ENCODE data around the gene ACOT8. TPM values are rescaled to one million over a fixed set of nuclear protein-coding genes. Genes with fewer than 3 reads are reported as not detected.

ACOT8 gene
- total and polyA plus RNA-seq, 2 of the 8 experiments (the other 6 are each of a cell fraction or from before 2014, with no cell fraction given): 37.6 to 88.8 TPM

DNA sequence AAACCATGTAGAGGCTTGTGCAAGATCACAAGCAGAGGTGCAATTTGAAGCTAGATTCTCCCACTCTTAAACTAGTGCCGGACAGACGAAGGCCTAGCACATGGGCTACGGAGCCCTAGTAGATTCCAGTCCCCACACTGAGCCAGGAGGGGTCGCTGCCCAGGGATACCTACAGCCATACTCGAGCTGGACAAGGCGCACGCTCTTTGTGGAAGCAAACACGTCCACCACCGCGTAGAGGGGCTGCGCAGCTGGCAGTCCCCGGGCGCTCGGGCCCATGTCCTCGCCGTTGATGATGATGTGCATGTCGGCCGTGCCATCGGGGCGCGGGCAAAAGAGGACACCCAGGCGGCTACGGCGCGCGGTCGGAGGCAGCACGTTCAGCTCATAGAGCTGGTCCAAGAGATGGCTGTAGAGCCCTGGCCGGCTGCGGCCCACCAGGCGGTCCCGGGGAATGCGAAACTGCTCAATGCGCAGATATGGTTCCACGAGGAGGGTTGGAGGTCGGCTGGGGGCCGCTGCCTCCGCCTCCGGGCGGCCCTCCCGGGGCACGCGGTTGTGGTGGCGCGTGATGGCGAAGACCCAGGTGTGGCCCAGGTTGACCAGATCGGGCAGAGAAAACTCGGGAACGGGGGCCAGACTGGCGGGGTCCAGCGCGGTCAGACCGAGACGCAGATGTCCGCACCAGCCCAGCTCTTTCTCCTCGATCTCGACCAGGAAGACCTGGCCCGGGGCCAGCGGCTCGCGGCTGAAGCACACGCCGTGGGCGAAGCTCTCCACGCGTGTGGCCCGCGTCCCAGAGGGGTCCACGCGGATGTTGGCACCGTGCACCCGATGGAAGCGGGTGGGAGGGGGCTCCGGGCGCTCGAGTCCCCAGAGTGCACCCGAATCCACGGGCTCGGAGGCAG is 33.1 kb upstream of the ACOT8 start (continued):
- TF ChIP-seq TEAD4 (IDR thresholded peaks at IDR 0.05; ENCODE audit: low read depth, low read length) (peak; percentile 67; the same call in 1 of the 2 replicates), POLR2AphosphoS5 (IDR thresholded peaks at IDR 0.05; ENCODE audit: low read depth, low read length) (peak; percentile 90), RAD21 (IDR thresholded peaks at IDR 0.05 in 1 of 2, conservative IDR thresholded peaks at IDR 0.05 in 1 of 2; ENCODE audit: low read depth in 2 of 2, low read length in 2 of 2) (peak; percentile 29 to 63), CEBPB (IDR thresholded peaks at IDR 0.05; ENCODE audit: low read depth, low read length) (no peak), MAFK (IDR thresholded peaks at IDR 0.05; ENCODE audit: low read depth, low read length) (no peak), SAP30 (IDR thresholded peaks at IDR 0.05; ENCODE audit: insufficient read depth, insufficient replicate concordance, low read length) (no peak), RNF2 (IDR thresholded peaks at IDR 0.05; ENCODE audit: borderline replicate concordance, low read depth, low read length, missing control alignments, poor library complexity, severe bottlenecking) (no peak), NANOG (IDR thresholded peaks at IDR 0.05; ENCODE audit: insufficient read depth, low read depth, low read length, poor library complexity, severe bottlenecking) (no peak), YY1 (IDR thresholded peaks at IDR 0.05; ENCODE audit: low read depth, low read length) (no peak; the same call in 1 of the 2 replicates), RBBP5 (IDR thresholded peaks at IDR 0.05; ENCODE audit: borderline replicate concordance, low read depth, low read length) (no peak), TAF7 (optimal IDR thresholded peaks at IDR 0.05; ENCODE audit: borderline replicate concordance, low read depth, low read length) (no peak), JUND (IDR thresholded peaks at IDR 0.05; ENCODE audit: low read length) (no peak), HDAC6 (IDR thresholded peaks at IDR 0.05; ENCODE audit: low read depth, low read length) (no peak), EP300 (IDR thresholded peaks at IDR 0.05; ENCODE audit: borderline replicate concordance in 1 of 2, low read depth in 2 of 2, low read length in 2 of 2) (no peak), SIX5 (IDR thresholded peaks at IDR 0.05; ENCODE audit: low read depth, low read length) (no peak), SIRT6 (IDR thresholded peaks at IDR 0.05; ENCODE audit: low read length) (no peak), SUZ12 (IDR thresholded peaks at IDR 0.05; ENCODE audit: low read length) (no peak), POU5F1 (IDR thresholded peaks at IDR 0.05; ENCODE audit: low read depth, low read length) (no peak), SIN3A (conservative IDR thresholded peaks at IDR 0.05 in 1 of 2, IDR thresholded peaks at IDR 0.05 in 1 of 2; ENCODE audit: low read depth in 1 of 2, low read length in 2 of 2) (peak in 1 of 2 experiments; percentile 68; a peak in 2 of 4 replicates), CHD1 (IDR thresholded peaks at IDR 0.05; ENCODE audit: low read depth, low read length) (no peak), CTBP2 (IDR thresholded peaks at IDR 0.05; ENCODE audit: borderline replicate concordance, insufficient read depth, insufficient read length, low read length) (no peak), SP2 (IDR thresholded peaks at IDR 0.05; ENCODE audit: low read length) (no peak), PHF8 (conservative IDR thresholded peaks at IDR 0.05; ENCODE audit: low read depth, low read length) (0 out of 2 replicates have a peak, but pooled peaks have one; percentile 16)

Data from H1 (cell line).